COLO668 (cell line): ENCODE results near the gene AIMP1.
"Not testable (repeated sequence)": the region's sequence is repeated elsewhere in the genome, so short reads cannot be mapped to it uniquely, and the experiment has no call there.

ENCODE experiments used
- DNase-seq: peaks from one replicate; lab custom pipeline; 2025; ENCODE audit not compliant: unreplicated experiment; lab: John Stamatoyannopoulos, UW

The AIMP1 gene

GRCh38 chr4:106312377-106312776 is 4.0 kb upstream of the AIMP1 start:
- DNase-seq: no peak

- no peak for DNase-seq
Observed at GRCh38 chr4:106312997-106313522, 3.3 kb upstream of the AIMP1 start.

GRCh38 chr4:106314960-106315359 is 1.4 kb upstream of the AIMP1 start:
- no peak for DNase-seq

- peak; percentile 55 for DNase-seq
Observed at GRCh38 chr4:106315476-106315967, 828 bp upstream of the AIMP1 start.

- no peak for DNase-seq
Observed at GRCh38 chr4:106316773-106317409, 541 bp downstream of the AIMP1 start.

GRCh38 chr4:106317815-106318214 is 1.5 kb downstream of the AIMP1 start:
- no peak for DNase-seq

- no peak for DNase-seq
Observed at GRCh38 chr4:106318511-106318910, 2.2 kb downstream of the AIMP1 start.

GRCh38 chr4:106320235-106320634 is 3.9 kb downstream of the AIMP1 start:
- DNase-seq: no peak

- DNase-seq: not testable (repeated sequence)
Observed at GRCh38 chr4:106321168-106321567, 4.8 kb downstream of the AIMP1 start.

GRCh38 chr4:106321814-106322213 is 5.5 kb downstream of the AIMP1 start:
- not testable (repeated sequence) for DNase-seq

- DNase-seq: no peak
Observed at GRCh38 chr4:106323119-106323518, 6.8 kb downstream of the AIMP1 start.

- no peak for DNase-seq
Observed at GRCh38 chr4:106325800-106326199, 9.4 kb downstream of the AIMP1 start.

- DNase-seq: no peak
Observed at GRCh38 chr4:106329041-106329618, 12.8 kb downstream of the AIMP1 start.

- no peak for DNase-seq
Observed at GRCh38 chr4:106333186-106333585, 16.8 kb downstream of the AIMP1 start.

GRCh38 chr4:106334741-106335470 is 18.6 kb downstream of the AIMP1 start:
- DNase-seq: no peak

GRCh38 chr4:106336618-106337017 is 20.3 kb downstream of the AIMP1 start:
- no peak for DNase-seq

GRCh38 chr4:106337916-106338315 is 21.6 kb downstream of the AIMP1 start:
- DNase-seq: no peak

GRCh38 chr4:106338671-106339070 is 22.3 kb downstream of the AIMP1 start:
- no peak for DNase-seq

GRCh38 chr4:106339431-106339830 is 23.1 kb downstream of the AIMP1 start:
- no peak for DNase-seq

- DNase-seq: no peak
Observed at GRCh38 chr4:106340774-106341173, 24.4 kb downstream of the AIMP1 start.

GRCh38 chr4:106343865-106344646 is 27.7 kb downstream of the AIMP1 start:
- no peak for DNase-seq
